GM19025 (cell line): ENCODE measurements around the gene SH3RF2.

Source experiments
- ATAC-seq: cut with Tn5 transposase; IDR thresholded peaks from one replicate; pipeline ENCODE4 v1.9.1; 2021; ENCODE audit warnings: mild to moderate bottlenecking, low read depth, moderate library complexity; ENCODE audit not compliant: unreplicated experiment

The SH3RF2 gene

DNA sequence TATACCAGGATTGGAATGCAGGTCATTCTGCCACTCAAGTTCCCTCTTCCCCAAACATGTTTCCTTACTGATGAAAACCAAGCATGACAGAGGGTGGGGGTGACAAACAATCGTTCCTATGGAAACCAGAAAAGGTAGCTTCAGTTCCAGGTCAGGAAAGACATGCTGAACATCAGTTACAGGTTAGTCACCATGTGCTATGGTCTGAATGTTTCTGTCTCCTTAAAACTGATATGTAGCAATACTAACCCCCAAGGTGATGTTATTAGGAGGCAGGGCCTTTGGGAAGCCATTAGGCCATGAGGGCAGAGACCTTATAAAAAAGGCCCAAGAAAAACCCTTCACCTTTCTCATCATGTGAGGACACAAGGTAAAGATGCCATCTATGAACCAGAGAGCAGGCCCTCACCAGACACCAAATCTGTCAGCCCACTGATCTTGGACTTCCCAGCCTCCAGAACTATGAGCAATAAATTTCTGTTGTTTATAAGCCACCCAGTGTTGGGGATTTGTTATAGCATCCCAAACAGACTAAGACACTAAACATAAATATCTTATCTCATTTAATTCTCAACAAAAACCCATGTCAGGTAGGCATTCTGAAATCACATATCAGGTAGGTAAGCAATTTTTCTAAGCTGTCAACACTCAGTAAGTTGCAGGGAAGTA, 15.7 kb upstream of the SH3RF2 start:
- ATAC-seq = no peak

DNA sequence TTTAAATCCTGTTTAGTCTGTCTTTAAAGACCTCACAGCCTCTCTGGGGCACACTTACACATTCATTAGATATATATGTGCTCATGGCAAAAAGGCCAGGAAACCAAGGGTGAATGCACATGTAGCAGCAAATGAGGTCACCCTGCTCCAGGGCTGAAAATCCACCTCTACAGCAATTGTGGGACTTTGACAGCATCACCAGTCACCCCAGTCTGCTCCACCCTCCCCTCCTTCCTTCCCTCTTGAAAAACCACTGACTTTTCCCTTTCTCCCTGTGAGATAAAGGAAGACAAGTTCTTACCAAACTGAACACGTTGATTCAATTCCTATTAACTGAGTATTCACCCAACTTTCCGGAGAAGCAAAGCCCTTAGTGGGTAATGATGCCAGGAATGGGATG, 15.2 kb upstream of the SH3RF2 start:
- ATAC-seq = no peak

DNA sequence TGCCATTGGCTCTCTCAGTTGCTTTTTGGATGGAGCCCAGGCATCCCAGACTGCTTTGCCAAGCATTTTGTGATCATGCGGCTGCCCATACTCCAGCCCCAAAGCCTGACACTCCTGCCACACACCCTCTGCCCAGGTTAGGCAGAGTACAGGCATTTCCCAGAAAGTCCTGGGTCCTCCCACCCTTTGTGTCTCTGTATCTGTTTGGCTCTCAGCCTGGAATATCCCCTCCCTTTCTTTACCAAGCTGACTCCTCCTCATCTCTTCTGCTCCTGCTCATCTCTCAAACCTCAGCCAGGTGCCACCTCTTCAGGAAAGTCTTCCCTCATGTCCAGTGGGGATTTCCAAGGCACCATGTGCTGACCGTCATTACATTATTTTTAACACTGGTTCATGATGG, 14.3 kb upstream of the SH3RF2 start:
- ATAC-seq = no peak

DNA sequence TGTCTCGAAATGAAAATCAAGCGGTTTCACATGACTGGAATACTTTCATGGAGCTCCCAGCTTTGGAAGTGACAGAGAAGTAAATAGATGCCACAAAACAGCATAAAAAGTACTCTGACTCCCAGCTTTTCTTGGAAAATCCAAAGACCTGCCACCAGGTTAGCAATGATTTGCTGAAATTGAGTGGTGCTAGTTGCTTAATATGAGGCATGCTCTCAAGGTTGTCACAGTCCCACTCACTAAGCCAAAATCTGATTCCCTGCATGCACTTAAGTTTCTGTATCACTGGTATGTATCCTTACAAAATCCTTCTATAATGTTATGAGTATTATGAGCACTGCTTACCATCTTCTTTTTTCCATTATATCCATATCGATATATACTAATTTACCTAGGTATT, 13.0 kb upstream of the SH3RF2 start:
- ATAC-seq = no peak

DNA sequence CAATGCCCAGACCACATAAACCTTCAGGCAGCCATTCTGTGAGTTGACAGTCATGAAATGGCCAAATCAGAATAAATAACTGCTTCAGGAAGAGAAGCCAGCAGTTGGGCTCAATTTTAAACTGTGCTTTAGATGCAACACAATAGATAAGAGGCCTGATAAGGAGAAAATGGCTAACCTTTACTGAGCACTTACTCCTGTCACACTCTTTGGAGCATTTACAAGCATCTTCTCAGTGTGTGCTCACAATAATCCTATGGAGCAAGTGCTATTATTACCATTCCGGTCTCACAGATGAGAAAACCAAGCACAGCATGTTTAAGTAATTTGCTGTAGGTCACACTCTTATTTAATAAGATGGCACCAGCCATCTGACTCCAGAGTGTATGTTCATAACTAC, 11.5 kb upstream of the SH3RF2 start:
- no peak for ATAC-seq

GRCh38 chr5:145925353-145925752, 11.0 kb upstream of the SH3RF2 start:
- ATAC-seq = no peak

GRCh38 chr5:145925803-145926202, 10.6 kb upstream of the SH3RF2 start:
- ATAC-seq = no peak

- no peak for ATAC-seq
Observed at GRCh38 chr5:145931718-145932117, 4.7 kb upstream of the SH3RF2 start.

DNA sequence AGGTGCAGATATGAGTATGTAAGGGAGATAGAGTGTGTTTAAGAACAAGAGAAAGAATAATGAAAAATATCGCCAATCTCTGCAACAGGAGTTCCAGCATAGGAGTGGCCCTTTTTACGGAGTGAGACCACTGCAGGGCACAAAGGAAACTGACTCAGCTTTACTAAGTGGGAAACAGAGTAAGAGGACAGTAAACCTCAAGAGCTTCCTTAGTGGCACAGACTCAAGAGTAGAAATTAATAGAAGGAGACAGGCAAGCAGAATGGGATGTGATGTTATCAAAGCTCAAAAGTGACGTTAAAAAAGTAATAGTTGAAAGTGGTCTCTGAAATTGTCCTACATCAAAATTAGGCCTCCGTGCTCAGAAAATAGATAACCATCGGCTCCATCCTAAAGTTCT, 2.1 kb upstream of the SH3RF2 start:
- ATAC-seq = no peak

DNA sequence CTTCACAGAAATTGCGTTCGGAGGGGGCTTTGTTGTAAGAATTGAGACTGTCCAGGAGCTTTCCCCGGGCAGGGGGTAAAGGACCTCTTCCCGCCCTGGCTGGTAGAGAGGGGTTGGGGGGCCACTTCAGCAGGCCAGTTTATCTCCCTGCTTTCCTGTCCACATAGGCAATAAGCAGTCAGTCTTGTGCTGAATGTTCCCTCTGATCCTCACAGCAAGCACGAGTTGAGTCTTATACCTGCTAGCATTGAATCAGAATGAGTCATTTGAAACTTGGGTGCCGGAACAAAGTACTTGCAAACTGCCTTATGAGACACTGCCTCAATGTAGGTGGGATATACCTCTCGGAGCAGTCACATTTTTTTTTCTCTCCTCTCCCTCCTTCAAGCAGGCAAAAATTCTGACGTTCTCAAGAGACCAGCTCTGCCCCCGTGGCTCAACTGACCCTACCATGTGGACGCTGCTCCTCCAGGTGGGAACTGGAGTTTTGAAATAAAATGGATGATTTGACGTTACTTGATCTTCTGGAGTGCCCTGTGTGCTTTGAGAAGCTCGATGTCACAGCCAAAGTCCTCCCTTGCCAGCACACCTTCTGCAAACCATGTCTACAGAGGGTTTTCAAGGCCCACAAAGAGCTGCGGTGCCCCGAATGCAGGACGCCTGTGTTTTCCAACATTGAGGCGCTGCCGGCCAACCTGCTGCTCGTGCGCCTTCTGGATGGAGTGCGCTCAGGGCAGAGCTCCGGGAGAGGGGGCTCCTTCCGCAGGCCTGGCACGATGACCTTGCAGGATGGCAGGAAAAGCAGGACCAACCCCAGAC, 1.3 kb downstream of the SH3RF2 start:
- ATAC-seq = no peak

DNA sequence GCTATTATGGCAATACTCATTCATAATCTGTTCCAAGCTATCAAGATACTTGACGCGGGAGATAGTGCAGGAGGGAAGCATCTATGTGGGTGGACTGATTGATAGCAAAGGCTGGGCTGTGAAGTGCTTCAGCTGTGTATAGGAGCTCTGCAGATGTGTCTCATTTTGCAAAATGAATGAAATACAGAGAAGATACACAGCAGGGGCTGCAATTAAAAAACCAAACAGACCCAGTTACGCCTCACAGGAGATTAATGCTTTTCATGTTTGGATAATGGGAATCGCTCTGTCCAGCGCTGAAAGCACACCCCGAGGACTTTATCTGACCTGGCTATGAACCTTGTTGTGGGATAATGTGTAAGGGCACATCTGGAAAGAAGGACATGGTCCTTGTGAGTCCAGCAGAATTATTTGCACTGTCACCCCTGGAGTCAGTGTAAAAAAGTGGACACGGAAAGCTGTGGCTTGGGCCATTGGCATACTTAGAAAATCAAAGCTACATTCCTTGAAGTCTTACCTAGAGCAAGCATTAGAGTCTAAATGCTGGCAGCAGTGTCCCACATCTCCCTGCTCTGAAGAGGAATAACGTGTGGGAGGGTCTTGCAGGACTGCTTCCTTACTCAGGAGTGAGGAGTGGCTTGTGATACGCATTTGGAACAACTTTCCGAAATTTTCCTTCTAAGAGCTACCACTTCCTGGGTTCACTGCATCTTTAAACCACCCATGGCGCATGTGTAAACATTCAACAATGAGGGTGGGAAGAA, 2.6 kb downstream of the SH3RF2 start:
- ATAC-seq = no peak

- no peak for ATAC-seq
Observed at GRCh38 chr5:145939540-145940065, 3.2 kb downstream of the SH3RF2 start.

- ATAC-seq = no peak
Observed at GRCh38 chr5:145941096-145941447, 4.7 kb downstream of the SH3RF2 start.

DNA sequence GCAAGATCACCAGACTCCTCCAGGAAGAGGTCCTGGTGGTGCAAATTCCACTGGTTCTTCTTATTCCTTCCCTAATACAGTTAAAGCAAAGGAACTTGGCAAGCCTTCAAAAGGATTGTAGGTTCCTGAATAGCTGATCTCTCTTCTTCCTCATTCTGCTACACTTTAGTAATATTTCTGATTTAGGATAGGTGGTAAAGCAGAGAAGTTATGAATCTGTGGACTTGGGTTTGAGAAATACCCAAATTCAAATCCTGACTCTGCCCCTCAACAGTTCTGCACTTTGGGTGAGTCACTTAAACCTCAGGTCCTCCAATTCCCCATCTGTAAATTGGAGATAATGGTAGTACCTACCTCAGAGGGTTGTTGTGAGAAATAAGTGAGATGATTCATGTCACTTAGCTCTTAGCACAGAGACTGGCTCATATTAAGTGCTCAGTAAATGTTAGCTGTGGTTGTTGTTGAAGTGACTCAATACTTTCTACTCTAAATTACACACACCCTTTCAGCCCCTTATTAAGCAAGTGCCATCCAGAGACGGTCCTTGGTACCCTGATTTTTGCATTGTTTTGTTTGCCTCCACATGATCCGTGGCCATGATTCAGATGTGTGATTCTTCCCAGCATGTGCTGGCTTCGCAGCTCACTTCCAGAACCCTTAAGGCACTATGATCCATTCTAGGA, 5.2 kb downstream of the SH3RF2 start:
- ATAC-seq = no peak

DNA sequence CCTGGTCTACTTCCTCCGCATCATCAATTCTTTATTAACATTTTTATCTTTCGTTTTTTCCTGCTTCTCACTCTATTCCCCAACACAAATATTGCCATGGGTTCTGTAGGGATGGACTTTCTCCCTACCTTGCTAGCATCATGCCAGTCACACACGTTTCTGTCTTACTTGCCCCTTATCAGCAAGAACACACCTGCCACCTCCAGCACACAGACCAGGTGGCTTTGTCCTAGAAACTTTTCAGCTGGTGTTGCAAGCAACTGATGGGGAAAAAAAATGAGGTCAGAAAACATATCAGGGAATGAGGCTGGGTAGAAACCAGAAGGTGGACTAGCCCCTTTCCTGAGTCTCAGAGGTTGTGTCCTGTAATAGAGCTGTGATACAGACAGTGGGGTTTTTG, 5.8 kb downstream of the SH3RF2 start:
- no peak for ATAC-seq

- ATAC-seq = no peak
Observed at GRCh38 chr5:145942749-145943148, 6.4 kb downstream of the SH3RF2 start.

GRCh38 chr5:145943674-145944121, 7.3 kb downstream of the SH3RF2 start:
- ATAC-seq = no peak

GRCh38 chr5:145944328-145944727, 8.0 kb downstream of the SH3RF2 start:
- no peak for ATAC-seq

- ATAC-seq = no peak
Observed at GRCh38 chr5:145945620-145946111, 9.3 kb downstream of the SH3RF2 start.

DNA sequence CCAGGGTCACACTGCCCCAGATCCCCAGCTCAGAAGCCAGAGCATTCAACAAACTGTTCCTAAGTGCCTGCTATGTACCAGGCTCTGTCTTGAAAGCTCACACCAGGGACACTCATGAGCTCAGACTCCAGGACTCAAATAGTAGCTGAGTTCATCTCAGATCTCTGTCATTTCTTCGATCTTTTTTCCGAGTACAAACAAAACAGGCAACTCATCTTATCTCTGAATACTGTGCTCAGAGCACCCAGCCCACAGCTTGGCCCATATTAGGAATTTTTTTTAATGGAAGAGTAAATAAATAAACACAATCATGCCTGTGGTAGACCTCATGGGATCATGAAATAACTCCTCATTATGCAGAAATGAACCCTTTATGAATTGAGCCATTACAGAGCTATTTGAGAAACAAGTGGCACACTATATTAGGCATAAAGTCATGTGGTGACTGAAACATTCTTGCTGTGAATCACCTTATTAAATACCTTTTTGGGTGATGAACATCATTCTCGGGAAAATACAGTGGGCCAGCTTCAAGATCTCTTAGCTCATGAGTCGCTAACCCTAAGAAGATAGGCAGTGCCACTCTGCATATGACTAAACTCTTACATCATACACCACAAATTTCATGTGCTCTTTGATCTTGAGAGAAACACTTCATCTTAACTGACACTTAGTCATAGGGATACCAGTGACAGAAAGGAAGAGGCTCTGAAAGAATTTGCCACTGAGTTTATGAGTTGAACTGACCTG, 9.9 kb downstream of the SH3RF2 start:
- peak; percentile 94 for ATAC-seq
